Kidney epithelial cell (primary cell): ENCODE data around the gene SORL1-AS1.
A peak's percentile ranks its signal among the peaks of the same experiment; 100 is the strongest.

ENCODE experiments used
- DNase-seq: peaks from one replicate; pipeline ENCODE4 v3.0.0-alpha.2; 2010; ENCODE audit warnings: low read depth
- H3K27me3 ChIP-seq: 2 replicates; pipeline ENCODE4 v1.6.0; 2011; ENCODE audit warnings: low read length; ENCODE audit not compliant: control insufficient read depth, insufficient read depth
- H3K36me3 ChIP-seq: 2 replicates; pipeline ENCODE4 v1.5.1; 2011; ENCODE audit warnings: low read length; ENCODE audit not compliant: control insufficient read depth, insufficient read depth
- H3K4me3 ChIP-seq: 2 replicates; pipeline ENCODE4 v1.5.1; 2011; ENCODE audit warnings: low read depth, mild to moderate bottlenecking, control low read depth, low read length
- TF ChIP-seq, protein P1 (sequence below): IDR thresholded peaks from 2 replicates; pipeline ENCODE4 v1.5.1; 2011; ENCODE audit warnings: mild to moderate bottlenecking, moderate library complexity, low read length, control low read depth, inconsistent platforms; ENCODE audit not compliant: insufficient read depth, poor library complexity, severe bottlenecking

The SORL1-AS1 gene

DNA sequence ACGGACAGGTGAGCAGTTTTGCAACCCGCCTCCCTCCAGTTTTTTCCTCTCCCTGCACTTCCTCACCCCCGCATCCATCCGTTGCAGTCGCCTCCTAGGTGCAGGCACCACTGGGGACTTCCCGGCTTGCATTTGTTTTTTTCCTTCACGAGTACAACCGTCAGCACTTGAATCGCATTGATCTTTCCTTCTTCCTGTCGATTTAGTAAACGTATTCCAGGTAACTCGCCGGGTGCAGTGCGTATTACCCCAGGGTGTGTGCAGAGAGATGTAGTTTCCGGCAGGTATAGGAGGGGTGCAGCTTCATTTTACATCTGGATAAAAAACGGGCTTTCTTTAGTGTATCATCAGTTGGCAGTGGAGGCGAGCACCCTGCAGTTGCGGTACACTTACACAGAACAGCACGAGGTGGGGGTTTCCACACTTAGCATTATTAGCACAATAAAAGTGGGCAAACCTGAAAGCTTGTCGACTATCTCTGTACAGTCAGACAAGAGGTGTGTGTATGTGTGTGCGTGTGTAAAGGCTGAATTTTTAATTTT is at the start of gene SORL1-AS1:
Gene SORL1-AS1, minus strand, starts transcription at position 359 of the 542 bp plus-strand sequence.
- Histone ChIP-seq H3K27me3 (peaks cover 9% of the 10 kb centered on the region), H3K4me3 (peak within 1 kb of the TSS; percentile 68), H3K36me3 (no peaks in the 10 kb centered on the region)
- TF ChIP-seq, protein P1, sequence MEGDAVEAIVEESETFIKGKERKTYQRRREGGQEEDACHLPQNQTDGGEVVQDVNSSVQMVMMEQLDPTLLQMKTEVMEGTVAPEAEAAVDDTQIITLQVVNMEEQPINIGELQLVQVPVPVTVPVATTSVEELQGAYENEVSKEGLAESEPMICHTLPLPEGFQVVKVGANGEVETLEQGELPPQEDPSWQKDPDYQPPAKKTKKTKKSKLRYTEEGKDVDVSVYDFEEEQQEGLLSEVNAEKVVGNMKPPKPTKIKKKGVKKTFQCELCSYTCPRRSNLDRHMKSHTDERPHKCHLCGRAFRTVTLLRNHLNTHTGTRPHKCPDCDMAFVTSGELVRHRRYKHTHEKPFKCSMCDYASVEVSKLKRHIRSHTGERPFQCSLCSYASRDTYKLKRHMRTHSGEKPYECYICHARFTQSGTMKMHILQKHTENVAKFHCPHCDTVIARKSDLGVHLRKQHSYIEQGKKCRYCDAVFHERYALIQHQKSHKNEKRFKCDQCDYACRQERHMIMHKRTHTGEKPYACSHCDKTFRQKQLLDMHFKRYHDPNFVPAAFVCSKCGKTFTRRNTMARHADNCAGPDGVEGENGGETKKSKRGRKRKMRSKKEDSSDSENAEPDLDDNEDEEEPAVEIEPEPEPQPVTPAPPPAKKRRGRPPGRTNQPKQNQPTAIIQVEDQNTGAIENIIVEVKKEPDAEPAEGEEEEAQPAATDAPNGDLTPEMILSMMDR, result no peak
- DNase-seq, result no peak

DNA sequence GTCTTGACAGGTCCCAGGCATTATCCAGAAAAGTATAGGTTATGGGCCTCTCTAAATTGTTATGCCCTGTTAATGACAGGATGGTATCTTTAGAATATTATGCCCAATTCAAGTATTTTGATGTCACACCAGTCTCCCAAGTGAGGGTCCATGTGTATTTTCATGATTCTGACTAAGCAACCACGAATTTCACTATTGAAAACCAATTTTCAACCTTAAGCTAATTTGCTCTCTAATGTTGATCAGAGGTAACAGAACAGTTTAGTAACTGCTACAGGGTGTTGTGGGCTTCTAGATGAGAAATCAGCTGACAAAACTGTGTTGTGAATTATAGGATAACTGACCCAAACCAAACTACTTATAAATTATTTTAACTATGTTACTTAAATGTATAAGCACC is 48.0 kb upstream of the SORL1-AS1 start:
- DNase-seq, result no peak
- Histone ChIP-seq H3K27me3 (no peaks in the 10 kb centered on the region), H3K4me3 (no peak overlapping the region), H3K36me3 (no peaks in the 10 kb centered on the region)
- TF ChIP-seq, protein P1, result no peak

DNA sequence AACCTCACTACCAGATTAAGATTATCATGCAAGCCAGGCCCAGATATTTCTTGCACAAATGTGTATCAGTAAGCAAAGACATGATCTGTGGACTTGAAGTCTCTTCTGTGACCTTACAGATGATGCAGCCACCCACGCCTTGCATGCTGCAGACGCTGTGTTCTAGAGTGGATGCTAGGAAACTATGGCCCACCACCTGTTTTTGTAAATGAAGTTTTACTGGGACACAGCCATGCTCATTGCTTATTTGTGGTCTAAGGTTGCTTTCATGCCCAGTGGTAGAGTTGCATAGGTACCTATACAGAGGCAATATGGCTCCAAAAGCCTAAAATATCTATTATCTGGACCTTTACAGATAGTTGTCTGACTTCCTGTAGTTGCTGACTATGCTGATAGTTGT is 47.5 kb upstream of the SORL1-AS1 start:
- H3K36me3 ChIP-seq, result no peaks in the 10 kb centered on the region
- no peak for DNase-seq
- TF ChIP-seq, protein P1, result no peak
- no peaks in the 10 kb centered on the region for H3K27me3 ChIP-seq
- no peak overlapping the region for H3K4me3 ChIP-seq

DNA sequence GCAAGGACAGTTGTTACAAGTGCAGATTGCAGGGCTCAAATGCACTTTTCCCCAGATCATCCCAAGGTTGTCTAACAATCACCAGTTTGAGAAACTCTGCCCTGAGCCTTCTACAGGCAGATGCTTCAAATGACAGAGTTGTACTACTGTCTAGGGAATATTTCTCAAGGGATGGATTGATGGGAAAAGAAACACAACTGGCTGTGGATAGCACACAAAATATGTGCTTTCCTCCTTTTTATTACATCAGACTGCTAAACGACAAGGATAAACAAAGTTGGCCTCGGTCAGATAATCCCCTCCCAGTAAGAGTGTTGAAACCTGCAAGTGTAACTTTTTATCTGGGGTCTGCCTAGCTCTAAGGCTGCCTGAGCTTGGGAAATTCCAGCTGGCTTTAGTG is 46.6 kb upstream of the SORL1-AS1 start:
- no peak overlapping the region for H3K4me3 ChIP-seq
- DNase-seq, result no peak
- TF ChIP-seq, protein P1, result no peak
- H3K27me3 ChIP-seq, result no peaks in the 10 kb centered on the region
- H3K36me3 ChIP-seq, result no peaks in the 10 kb centered on the region

DNA sequence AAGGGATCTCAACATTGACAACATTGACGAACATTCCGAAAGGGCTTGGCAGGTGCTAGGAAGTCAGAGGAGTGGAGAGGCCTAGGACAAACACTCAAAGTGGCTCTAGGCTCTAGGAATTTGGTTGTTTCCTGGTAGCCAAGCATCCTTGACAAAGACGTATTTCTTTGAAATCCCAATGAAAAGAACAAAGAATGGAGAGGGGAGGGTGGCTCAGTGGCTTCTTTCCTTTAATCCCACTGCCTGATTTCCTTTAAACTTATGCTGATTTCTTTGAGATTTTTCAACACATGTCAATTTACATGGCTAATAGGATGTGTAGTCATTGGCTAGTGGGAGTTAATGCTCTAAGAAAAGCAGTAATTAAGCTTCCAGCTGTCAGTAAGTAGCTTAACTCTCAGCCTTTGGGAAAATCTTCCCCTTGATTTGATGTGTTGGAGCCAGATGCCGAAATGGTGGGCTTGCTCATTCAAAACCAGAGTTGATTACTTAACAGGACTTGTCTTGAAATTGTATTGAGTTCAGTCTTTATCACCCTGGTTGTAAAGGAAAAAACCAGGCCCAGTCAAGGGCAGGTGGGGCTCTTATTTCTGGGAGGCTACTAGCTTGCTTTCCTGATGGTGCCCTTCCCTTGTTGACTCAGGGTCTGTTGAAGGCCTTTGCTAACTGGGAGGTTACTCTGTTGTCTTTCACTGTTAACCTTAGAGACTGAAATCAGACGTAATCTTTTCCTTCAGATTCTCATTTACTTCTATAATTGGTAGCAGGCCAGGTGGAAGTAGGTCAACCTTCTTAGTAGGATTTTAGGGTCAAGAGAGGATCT is 44.6 kb upstream of the SORL1-AS1 start:
- no peak for DNase-seq
- no peaks in the 10 kb centered on the region for H3K27me3 ChIP-seq
- no peaks in the 10 kb centered on the region for H3K36me3 ChIP-seq
- TF ChIP-seq, protein P1, result no peak
- H3K4me3 ChIP-seq, result no peak overlapping the region
